Measurements from ENCODE around the gene IL6. TPM values are rescaled to one million over a fixed set of nuclear protein-coding genes. Genes with fewer than 3 reads are reported as not detected.

Gene IL6
- total RNA-seq, 1 donor: 52.8 TPM

DNA sequence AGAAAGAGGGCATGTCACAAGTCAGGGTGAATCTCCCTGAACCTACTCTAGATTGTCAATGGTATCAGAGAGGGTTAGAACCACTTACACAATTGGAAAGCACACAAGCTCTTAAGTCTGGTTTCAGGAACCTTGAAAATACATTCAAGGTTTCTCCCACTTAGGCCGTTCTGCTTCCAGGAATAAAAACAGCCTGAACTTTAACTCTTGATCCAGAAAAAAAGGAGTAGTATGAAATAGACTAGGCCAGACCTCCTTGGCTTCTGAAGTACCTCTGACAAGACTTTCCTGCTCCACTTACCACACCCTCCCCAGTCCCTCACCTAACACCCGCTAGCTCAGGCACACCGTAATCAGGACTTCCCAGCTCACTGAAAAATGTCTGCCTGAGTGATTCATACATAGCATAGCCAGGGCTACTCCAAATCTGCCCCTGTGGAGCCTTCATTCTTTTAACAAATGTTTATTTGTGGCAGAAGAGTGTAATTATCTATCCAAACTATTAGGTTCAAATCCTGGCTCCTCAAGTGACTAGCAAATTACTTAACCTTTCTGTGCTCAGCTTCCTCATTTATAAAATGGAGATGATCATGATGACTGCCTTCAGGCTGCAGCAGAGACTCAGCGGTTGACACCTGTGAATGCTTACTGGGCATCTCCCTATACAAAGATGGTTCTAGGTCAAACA, 30.3 kb upstream of the IL6 start:
- H3K9me3 ChIP-seq (ENCODE audit: low read depth, low read length): no peaks in the 10 kb centered on the region
- H3K4me2 ChIP-seq (ENCODE audit: insufficient read depth, low read length): no peak overlapping the region
- no peaks in the 10 kb centered on the region for H4K20me1 ChIP-seq (ENCODE audit: insufficient read depth, low read length)
- peak overlapping the region; percentile 5 for H3K27ac ChIP-seq (ENCODE audit: low read depth, low read length)
- peak overlapping the region; percentile 53 for H2AFZ ChIP-seq (ENCODE audit: low read length)
- H3K4me3 ChIP-seq (ENCODE audit: insufficient read depth, low read length): no peak overlapping the region
- peaks cover 14% of the 10 kb centered on the region for H3K4me1 ChIP-seq (ENCODE audit: insufficient read depth, low read length)
- H3K36me3 ChIP-seq (ENCODE audit: insufficient read depth, low read length): no peaks in the 10 kb centered on the region
- H3K27me3 ChIP-seq (ENCODE audit: insufficient read depth, low read length): no peaks in the 10 kb centered on the region
- TF ChIP-seq, protein P1, sequence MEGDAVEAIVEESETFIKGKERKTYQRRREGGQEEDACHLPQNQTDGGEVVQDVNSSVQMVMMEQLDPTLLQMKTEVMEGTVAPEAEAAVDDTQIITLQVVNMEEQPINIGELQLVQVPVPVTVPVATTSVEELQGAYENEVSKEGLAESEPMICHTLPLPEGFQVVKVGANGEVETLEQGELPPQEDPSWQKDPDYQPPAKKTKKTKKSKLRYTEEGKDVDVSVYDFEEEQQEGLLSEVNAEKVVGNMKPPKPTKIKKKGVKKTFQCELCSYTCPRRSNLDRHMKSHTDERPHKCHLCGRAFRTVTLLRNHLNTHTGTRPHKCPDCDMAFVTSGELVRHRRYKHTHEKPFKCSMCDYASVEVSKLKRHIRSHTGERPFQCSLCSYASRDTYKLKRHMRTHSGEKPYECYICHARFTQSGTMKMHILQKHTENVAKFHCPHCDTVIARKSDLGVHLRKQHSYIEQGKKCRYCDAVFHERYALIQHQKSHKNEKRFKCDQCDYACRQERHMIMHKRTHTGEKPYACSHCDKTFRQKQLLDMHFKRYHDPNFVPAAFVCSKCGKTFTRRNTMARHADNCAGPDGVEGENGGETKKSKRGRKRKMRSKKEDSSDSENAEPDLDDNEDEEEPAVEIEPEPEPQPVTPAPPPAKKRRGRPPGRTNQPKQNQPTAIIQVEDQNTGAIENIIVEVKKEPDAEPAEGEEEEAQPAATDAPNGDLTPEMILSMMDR (IDR thresholded peaks at IDR 0.05; ENCODE audit: extremely low read depth, low read depth, low read length): no peak
- H3K79me2 ChIP-seq (ENCODE audit: insufficient read depth, low read length): no peaks in the 10 kb centered on the region
- DNase-seq (ENCODE audit: insufficient read length, low spot score, missing footprints): peak; percentile 43

DNA sequence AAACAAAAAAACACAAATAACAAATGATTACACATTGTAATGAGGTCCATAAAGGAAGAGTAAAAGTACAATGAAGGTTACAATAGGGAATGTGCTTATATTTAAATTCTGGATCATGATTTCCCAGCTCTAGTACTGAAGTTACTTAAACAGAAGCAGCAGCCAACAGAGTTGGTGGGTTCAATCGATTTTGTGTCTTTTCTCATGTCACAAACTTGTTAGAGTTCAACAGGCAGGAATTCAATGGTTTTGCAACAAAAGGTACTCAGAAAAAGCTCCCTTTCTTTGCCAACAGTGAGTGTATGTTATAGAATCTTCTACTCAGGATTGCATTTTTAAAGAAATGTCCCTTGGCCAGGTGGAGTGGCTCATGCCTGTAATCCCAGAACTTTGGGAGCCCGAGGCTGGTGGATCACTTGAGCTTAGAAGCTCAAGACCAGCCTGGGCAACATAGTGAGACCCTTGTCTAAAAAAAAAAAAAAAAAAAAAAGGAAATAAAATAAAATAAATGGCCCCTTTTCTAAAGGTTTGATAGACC, 29.6 kb upstream of the IL6 start:
- Histone ChIP-seq H3K4me2 (ENCODE audit: insufficient read depth, low read length) (no peak overlapping the region), H3K9me3 (ENCODE audit: low read depth, low read length) (no peaks in the 10 kb centered on the region), H3K27ac (ENCODE audit: low read depth, low read length) (no peak overlapping the region), H2AFZ (ENCODE audit: low read length) (no peak overlapping the region), H3K4me1 (ENCODE audit: insufficient read depth, low read length) (peaks cover 16% of the 10 kb centered on the region), H3K79me2 (ENCODE audit: insufficient read depth, low read length) (no peaks in the 10 kb centered on the region), H4K20me1 (ENCODE audit: insufficient read depth, low read length) (no peaks in the 10 kb centered on the region), H3K27me3 (ENCODE audit: insufficient read depth, low read length) (no peaks in the 10 kb centered on the region), H3K36me3 (ENCODE audit: insufficient read depth, low read length) (no peaks in the 10 kb centered on the region), H3K4me3 (ENCODE audit: insufficient read depth, low read length) (no peak overlapping the region)
- TF ChIP-seq, protein P1 (IDR thresholded peaks at IDR 0.05; ENCODE audit: extremely low read depth, low read depth, low read length): no peak
- no peak for DNase-seq (ENCODE audit: insufficient read length, low spot score, missing footprints)

DNA sequence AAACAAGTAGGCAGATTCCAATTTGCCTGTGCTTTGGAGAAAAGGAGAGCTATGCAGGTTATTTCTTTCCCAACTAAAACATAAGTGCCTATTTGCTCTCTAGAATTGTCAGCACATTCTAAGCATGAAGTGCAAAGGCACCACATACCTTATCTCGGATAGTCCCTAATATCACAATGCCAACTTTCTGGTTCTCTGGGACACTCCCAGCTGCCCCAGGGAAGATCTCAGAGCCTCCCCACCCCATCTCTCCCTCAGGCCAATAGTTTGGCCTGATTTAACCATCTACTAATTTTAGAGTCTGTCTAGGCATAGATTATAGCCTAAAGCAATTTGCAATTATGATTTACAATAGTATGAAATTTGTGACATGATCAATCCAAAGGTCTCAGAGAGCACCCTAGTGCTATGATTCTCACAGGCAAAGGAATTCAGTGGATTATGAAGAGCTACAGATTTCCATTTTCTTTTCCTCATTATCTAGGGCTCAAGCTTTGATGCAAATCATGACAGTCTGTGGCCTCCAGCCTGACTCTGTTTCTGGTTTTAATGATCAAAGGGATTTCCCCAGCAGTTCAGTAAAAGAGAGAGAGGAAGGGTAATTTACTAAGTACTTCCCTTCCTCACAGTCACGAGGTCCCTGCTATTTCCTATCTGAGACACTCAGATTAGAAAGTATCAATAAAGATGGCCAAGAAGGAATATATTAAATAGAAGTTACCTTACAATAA, 29.0 kb upstream of the IL6 start:
- Histone ChIP-seq H3K27me3 (ENCODE audit: insufficient read depth, low read length) (no peaks in the 10 kb centered on the region), H3K9me3 (ENCODE audit: low read depth, low read length) (no peaks in the 10 kb centered on the region), H3K27ac (ENCODE audit: low read depth, low read length) (no peak overlapping the region), H2AFZ (ENCODE audit: low read length) (no peak overlapping the region), H3K4me2 (ENCODE audit: insufficient read depth, low read length) (no peak overlapping the region), H4K20me1 (ENCODE audit: insufficient read depth, low read length) (no peaks in the 10 kb centered on the region), H3K4me1 (ENCODE audit: insufficient read depth, low read length) (peaks cover 16% of the 10 kb centered on the region), H3K4me3 (ENCODE audit: insufficient read depth, low read length) (no peak overlapping the region), H3K79me2 (ENCODE audit: insufficient read depth, low read length) (no peaks in the 10 kb centered on the region), H3K36me3 (ENCODE audit: insufficient read depth, low read length) (no peaks in the 10 kb centered on the region)
- TF ChIP-seq, protein P1 (IDR thresholded peaks at IDR 0.05; ENCODE audit: extremely low read depth, low read depth, low read length): no peak
- DNase-seq (ENCODE audit: insufficient read length, low spot score, missing footprints): no peak

DNA sequence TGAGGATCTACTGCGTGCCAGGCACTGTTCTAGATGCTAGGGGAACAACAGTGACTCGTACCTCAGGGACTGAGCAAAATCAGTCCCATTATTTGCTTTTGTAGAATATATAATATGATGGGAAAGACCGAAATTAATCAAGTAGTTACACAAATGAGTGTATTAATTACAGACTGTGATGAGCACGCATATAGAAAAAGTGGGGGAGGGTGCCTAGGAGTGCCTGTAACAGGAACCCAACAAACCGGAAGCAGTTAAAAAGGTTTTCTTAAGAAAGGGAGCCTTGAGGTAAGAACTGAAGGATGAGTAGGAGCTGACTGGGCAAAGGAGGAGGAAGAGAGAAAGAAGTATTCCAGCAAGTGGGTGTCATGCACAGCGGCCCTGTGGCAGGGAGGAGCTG, 28.2 kb upstream of the IL6 start:
- Histone ChIP-seq H4K20me1 (ENCODE audit: insufficient read depth, low read length) (no peaks in the 10 kb centered on the region), H3K9me3 (ENCODE audit: low read depth, low read length) (no peaks in the 10 kb centered on the region), H3K79me2 (ENCODE audit: insufficient read depth, low read length) (no peaks in the 10 kb centered on the region), H2AFZ (ENCODE audit: low read length) (no peak overlapping the region), H3K4me3 (ENCODE audit: insufficient read depth, low read length) (no peak overlapping the region), H3K4me1 (ENCODE audit: insufficient read depth, low read length) (peaks cover 16% of the 10 kb centered on the region), H3K36me3 (ENCODE audit: insufficient read depth, low read length) (no peaks in the 10 kb centered on the region), H3K4me2 (ENCODE audit: insufficient read depth, low read length) (no peak overlapping the region), H3K27ac (ENCODE audit: low read depth, low read length) (no peak overlapping the region), H3K27me3 (ENCODE audit: insufficient read depth, low read length) (no peaks in the 10 kb centered on the region)
- TF ChIP-seq, protein P1 (IDR thresholded peaks at IDR 0.05; ENCODE audit: extremely low read depth, low read depth, low read length): no peak
- no peak for DNase-seq (ENCODE audit: insufficient read length, low spot score, missing footprints)
